Gastroesophageal sphincter (tissue), 3 donors: ENCODE data around the gene FNDC3B.

ENCODE experiments used
- POLR2A ChIP-seq, 2 donors: fragments of 450-650 bp; IDR thresholded peaks; one replicate each; pipeline ENCODE4 v1.6.1; 2017; ENCODE audit warnings: antibody characterized with exemption in 2 of 2, mild to moderate bottlenecking in 2 of 2, moderate library complexity in 1 of 2
- POLR2AphosphoS5 ChIP-seq: sonication (generic); formaldehyde crosslinking; IDR thresholded peaks from one replicate; pipeline ENCODE4 v1.6.1; 2017; ENCODE audit warnings: antibody characterized with exemption
- TF ChIP-seq, protein P1 (sequence below), 4 experiments: fragments of 200-600 bp in 2 of 4; fragments of 450-650 bp in 2 of 4; sonication (generic) in 1 of 4; IDR thresholded peaks; one replicate each; pipeline ENCODE4 v1.5.1; 2017 to 2019; ENCODE audit warnings: antibody characterized with exemption in 4 of 4, mild to moderate bottlenecking in 2 of 4, moderate library complexity in 2 of 4

GRCh38 chr3:172131746-172132145 lies 92.4 kb downstream of the FNDC3B start:
- TF ChIP-seq POLR2A (IDR thresholded peaks at IDR 0.05) = no peak
- TF ChIP-seq, protein P1, sequence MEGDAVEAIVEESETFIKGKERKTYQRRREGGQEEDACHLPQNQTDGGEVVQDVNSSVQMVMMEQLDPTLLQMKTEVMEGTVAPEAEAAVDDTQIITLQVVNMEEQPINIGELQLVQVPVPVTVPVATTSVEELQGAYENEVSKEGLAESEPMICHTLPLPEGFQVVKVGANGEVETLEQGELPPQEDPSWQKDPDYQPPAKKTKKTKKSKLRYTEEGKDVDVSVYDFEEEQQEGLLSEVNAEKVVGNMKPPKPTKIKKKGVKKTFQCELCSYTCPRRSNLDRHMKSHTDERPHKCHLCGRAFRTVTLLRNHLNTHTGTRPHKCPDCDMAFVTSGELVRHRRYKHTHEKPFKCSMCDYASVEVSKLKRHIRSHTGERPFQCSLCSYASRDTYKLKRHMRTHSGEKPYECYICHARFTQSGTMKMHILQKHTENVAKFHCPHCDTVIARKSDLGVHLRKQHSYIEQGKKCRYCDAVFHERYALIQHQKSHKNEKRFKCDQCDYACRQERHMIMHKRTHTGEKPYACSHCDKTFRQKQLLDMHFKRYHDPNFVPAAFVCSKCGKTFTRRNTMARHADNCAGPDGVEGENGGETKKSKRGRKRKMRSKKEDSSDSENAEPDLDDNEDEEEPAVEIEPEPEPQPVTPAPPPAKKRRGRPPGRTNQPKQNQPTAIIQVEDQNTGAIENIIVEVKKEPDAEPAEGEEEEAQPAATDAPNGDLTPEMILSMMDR (IDR thresholded peaks at IDR 0.05) = no peak
- no peak for TF ChIP-seq POLR2AphosphoS5
